Adrenal gland (tissue), 12 donors: ENCODE results near the gene HEATR5A. TPM values are rescaled to one million over a fixed set of nuclear protein-coding genes. Genes with fewer than 3 reads are reported as not detected.

ENCODE experiments used
- DNase-seq, 7 donors: peaks; one replicate each; pipeline ENCODE4 v3.0.0-alpha.2; 2019 to 2020
- H3K27ac ChIP-seq, 5 donors: fragments of 200-600 bp; sonication (generic) in 4 of 5; 1 replicate in 3 of 5; 2 replicates in 2 of 5; pipeline versions ENCODE4 v1.5.1 to v1.8.0; 2016 to 2020; ENCODE audit warnings: mild to moderate bottlenecking in 1 of 5
- H3K27me3 ChIP-seq: fragments of 200-600 bp; 2 replicates; pipeline ENCODE4 v1.8.0; 2021
- H3K36me3 ChIP-seq, 2 donors: fragments of 200-600 bp; replicated peaks in 1 of 2; 1 replicate in 1 of 2; 2 replicates in 1 of 2; pipeline versions ENCODE4 v1.5.1 to v1.8.0; 2018 to 2022
- H3K4me1 ChIP-seq, 2 donors: fragments of 200-600 bp; replicated peaks in 1 of 2; 1 replicate in 1 of 2; 2 replicates in 1 of 2; pipeline versions ENCODE4 v1.5.1 to v1.8.0; 2018 to 2021
- H3K4me3 ChIP-seq, 4 donors: fragments of 200-600 bp; sonication (generic) in 3 of 4; one replicate each; pipeline ENCODE4 v1.5.1; 2016 to 2018
- H3K9me3 ChIP-seq, 3 donors: fragments of 200-600 bp; sonication (generic) in 1 of 3; replicated peaks in 1 of 3; 1 replicate in 2 of 3; 2 replicates in 1 of 3; pipeline versions ENCODE4 v1.5.1 to v1.8.0; 2016 to 2021
- CTCF ChIP-seq, 6 experiments: fragments of 450-650 bp in 4 of 6; fragments of 200-600 bp in 2 of 6; sonication (generic) in 1 of 6; IDR thresholded peaks; 1 replicate in 5 of 6; 2 replicates in 1 of 6; pipeline versions ENCODE4 v1.5.1 to v1.8.0; 2016 to 2021; ENCODE audit warnings: antibody characterized with exemption in 6 of 6, mild to moderate bottlenecking in 2 of 6, moderate library complexity in 1 of 6
- POLR2A ChIP-seq, 2 donors: fragments of 450-650 bp; IDR thresholded peaks; one replicate each; pipeline ENCODE4 v1.6.1; 2017; ENCODE audit warnings: antibody characterized with exemption in 2 of 2, mild to moderate bottlenecking in 2 of 2, moderate library complexity in 1 of 2
- WGBS, 4 donors: extraction: QIAGEN DNeasy Blood & Tissue Kit in 2 of 4; methylation state at CpG; one replicate each; pipeline versions ENCODE4 v1.1.5 to v1.1.7; 2013 to 2017; 5-methylcytosine and 5-hydroxymethylcytosine counted together
- intact Hi-C, 2 donors: fragments of 100-400 bp; cut with DNase I; formaldehyde crosslinking; loops; one replicate each; pipeline versions ENCODE4 v1.14.1 to v1.15.0; 2022 to 2023
- polyA plus RNA-seq, 3 donors: library from polyadenylated mRNA; stranded (reverse); fragments of 200-250 nt in 2 of 3; fragments of 350-450 nt in 1 of 3; fragmentation: Illumina TruSeq in 1 of 3; extraction: RNeasy Lipid Tissue Mini Kit (QIAGEN cat#74804) in 1 of 3; gene quantifications; one replicate each; pipeline ENCODE4 v1.2.3, GENCODE V29; 2013 to 2014
- total RNA-seq, 9 donors: library from RNA; depleted of rRNA in 4 of 9; stranded (reverse); fragments of >200 nt in 4 of 9; fragments of 120-200 nt in 1 of 9; fragmentation: NEBNext Ultra II Directional in 1 of 9; extraction: Animal tissue kit (Norgen Biotek cat#: 25700) in 1 of 9; gene quantifications; one replicate each; pipeline versions ENCODE4 v1.1.0 to v1.2.4, GENCODE V29; 2013 to 2023
- donor health status: healthy with polysubstance abuse.
- donor health status: Bipolar disorder and iron deficiency.
- donor health status: DM: yes; HTN: yes; CAD: no.
- donor health status: DM: no; HTN: no; CAD: no.
- donor health status: DM: no; HTN: no; CAD: no.
- donor health status: DM: yes; HTN: yes; CAD: no.

HEATR5A gene
- total and polyA plus RNA-seq, 12 donors = 20.8 to 60.4 (median 40.1) TPM

DNA sequence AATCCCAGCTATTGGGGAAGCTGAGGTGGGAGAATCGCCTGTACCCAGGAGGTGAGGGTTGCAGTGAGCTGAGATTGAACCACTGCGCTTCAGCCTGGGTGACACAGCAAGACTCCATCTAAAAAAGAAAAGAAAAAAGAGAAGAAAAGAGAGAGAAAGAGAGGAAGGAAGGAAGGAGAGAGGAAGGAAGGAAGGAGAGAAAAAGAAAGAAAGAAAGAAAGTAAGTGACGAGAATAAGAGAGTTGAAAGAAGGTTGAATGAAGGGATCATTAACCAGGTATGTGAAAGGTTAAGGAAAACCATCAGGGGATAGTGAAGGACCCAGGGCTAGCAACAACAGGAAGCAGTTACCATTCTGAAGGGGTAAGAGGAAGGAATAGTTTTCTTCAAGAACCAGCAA, 41.2 kb upstream of the HEATR5A start:
- no peaks in the 10 kb centered on the region for H3K27me3 ChIP-seq
- H3K9me3 ChIP-seq = no peaks in the 10 kb centered on the region
- no peaks in the 10 kb centered on the region for H3K36me3 ChIP-seq
- 84 to 90% (median 88%) methylated on average over 3 of the region's 3 CpGs for WGBS, 4 donors
- intact Hi-C loops = no loop called here
- no peak for TF ChIP-seq CTCF (IDR thresholded peaks at IDR 0.05)
- no peak for TF ChIP-seq POLR2A (IDR thresholded peaks at IDR 0.05)
- H3K4me1 ChIP-seq = peaks cover under 1 to 1% of the 10 kb centered on the region in 2 donors
- no peak overlapping the region for H3K27ac ChIP-seq
- no peak overlapping the region for H3K4me3 ChIP-seq
- DNase-seq = no peak

GRCh38 chr14:31457665-31458659, 37.6 kb upstream of the HEATR5A start:
- peaks cover 13 to 21% of the 10 kb centered on the region in 2 donors for H3K4me1 ChIP-seq
- peak overlapping the region in 1 of 4 donors; percentile 62 for H3K4me3 ChIP-seq
- H3K27me3 ChIP-seq = no peaks in the 10 kb centered on the region
- H3K9me3 ChIP-seq = no peaks in the 10 kb centered on the region
- peak overlapping the region; percentile 80 to 98 (median 92) for H3K27ac ChIP-seq
- H3K36me3 ChIP-seq = no peaks in the 10 kb centered on the region
- DNase-seq = no peak
- 55 to 58% (median 56%) methylated on average over 11 of the region's 11 CpGs for WGBS, 4 donors
- intact Hi-C loops = no loop called here
- no peak for TF ChIP-seq CTCF (IDR thresholded peaks at IDR 0.05)
- no peak for TF ChIP-seq POLR2A (IDR thresholded peaks at IDR 0.05)

- peak within 1 kb of the TSS; percentile 8 to 77 (median 40) for H3K4me3 ChIP-seq
- TF ChIP-seq CTCF (IDR thresholded peaks at IDR 0.05) (no peak), POLR2A (IDR thresholded peaks at IDR 0.05) (peak; percentile 81 to 95)
- no peaks in the 10 kb centered on the region for H3K9me3 ChIP-seq
- H3K27me3 ChIP-seq = no peaks in the 10 kb centered on the region
- H3K27ac ChIP-seq = peak within 1 kb of the TSS; percentile 80 to 98 (median 92)
- 0 to 4% (median 1%) methylated on average over 21 to 70 of the region's 70 CpGs for WGBS, 4 donors
- peak; percentile 94 to 97 (median 95) for DNase-seq
- peaks cover 0 to 8% of the 10 kb centered on the region in 2 donors for H3K36me3 ChIP-seq
- H3K4me1 ChIP-seq = peaks cover 13 to 21% of the 10 kb centered on the region in 2 donors
- intact Hi-C loops = no loop called here
Measured at GRCh38 chr14:31456841-31457664, 36.7 kb upstream of the HEATR5A start, which contains the start of gene DTD2. Gene DTD2 (minus strand): TSS chr14:31457506. CDS start chr14:31457393, 113 bp downstream.
